WTC11 (cell line): Measurements from ENCODE around the gene GRAP2.

Source experiments
- CTCF ChIP-seq: fragments of 200-600 bp; IDR thresholded peaks from 2 replicates; pipeline ENCODE4 v1.8.0; 2022; ENCODE audit warnings: antibody characterized with exemption
- FOXK1 ChIP-seq: sonication (generic); formaldehyde crosslinking; IDR thresholded peaks from 2 replicates; pipeline ENCODE4 v1.8.0; 2022; ENCODE audit warnings: mild to moderate bottlenecking, moderate library complexity, missing genetic modification reagents
- FOXP1 ChIP-seq: sonication (generic); formaldehyde crosslinking; IDR thresholded peaks from 2 replicates; pipeline ENCODE4 v1.8.0; 2022; ENCODE audit warnings: missing genetic modification reagents, mild to moderate bottlenecking, moderate library complexity, borderline replicate concordance
- MAX ChIP-seq: sonication (generic); formaldehyde crosslinking; IDR thresholded peaks from 2 replicates; pipeline ENCODE4 v1.8.0; 2022; ENCODE audit warnings: mild to moderate bottlenecking, missing genetic modification reagents
- SP1 ChIP-seq: sonication (generic); formaldehyde crosslinking; conservative IDR thresholded peaks from 2 replicates; pipeline ENCODE4 v1.8.1; 2022; ENCODE audit warnings: missing genetic modification reagents
- USF2 ChIP-seq: sonication (generic); formaldehyde crosslinking; IDR thresholded peaks from 2 replicates; pipeline ENCODE4 v1.8.1; 2023; ENCODE audit warnings: mild to moderate bottlenecking, missing genetic modification reagents, moderate library complexity

- no peak for TF ChIP-seq FOXP1 (CRISPR knock-in tag)
- no peak for TF ChIP-seq USF2 (CRISPR knock-in tag)
- TF ChIP-seq CTCF = no peak
- no peak for TF ChIP-seq FOXK1 (CRISPR knock-in tag)
- no peak for TF ChIP-seq MAX (CRISPR knock-in tag)
- no peak for TF ChIP-seq SP1 (CRISPR knock-in tag)
These were observed 101.1 kb downstream of the GRAP2 start for GRCh38 chr22:40001800-40002577.
